ENCODE data around the gene EPRS1. TPM values are rescaled to one million over a fixed set of nuclear protein-coding genes. Genes with fewer than 3 reads are reported as not detected.
A peak's percentile ranks its signal among the peaks of the same experiment; 100 is the strongest.

Gene EPRS1
- polyA plus RNA-seq, 2 of the 4 experiments (the other 2 are of a cell fraction), result 69.4 to 113 TPM

DNA sequence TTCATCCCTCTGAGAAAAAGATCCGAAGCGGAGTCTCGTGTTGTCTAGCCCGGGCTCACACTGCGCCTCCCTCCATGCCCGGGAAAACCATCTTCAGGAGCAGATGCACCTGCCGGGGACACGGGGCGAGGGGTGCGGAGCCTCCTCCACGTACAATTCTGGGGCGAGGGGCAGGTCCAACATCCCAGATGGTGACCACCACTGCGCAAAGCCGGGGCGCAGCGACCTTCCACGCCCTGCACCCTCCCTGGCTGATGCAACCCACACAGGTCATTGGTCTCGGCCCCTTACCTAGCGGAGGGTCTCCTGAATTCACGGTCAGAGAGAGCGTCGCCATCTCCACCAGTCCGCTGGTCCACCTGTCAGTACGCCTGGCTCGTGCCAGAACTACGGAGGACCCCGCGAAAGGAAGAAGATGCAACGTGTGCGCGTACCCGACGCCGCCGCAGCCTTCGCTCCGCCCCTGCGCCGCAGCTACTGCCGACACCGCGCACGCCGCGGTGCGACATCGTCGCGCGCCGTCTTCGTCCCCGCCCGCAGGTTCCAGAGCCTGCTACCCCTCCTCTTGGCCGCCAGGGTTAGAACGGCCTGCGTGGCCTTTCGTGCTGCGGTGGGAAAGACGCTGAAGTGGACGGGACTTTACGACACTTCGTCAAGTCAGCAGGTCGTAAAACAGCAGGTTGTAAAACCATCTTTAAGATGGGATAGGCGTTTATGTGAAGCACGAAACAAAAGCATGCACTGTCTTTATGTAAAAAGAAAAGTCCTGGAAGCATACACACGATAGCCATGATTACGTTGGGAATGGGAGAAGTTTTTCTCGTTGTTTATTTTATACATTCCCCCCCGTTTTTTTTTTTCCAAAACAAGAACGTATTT, at the start of gene EPRS1 (continued):
- TF ChIP-seq, protein P1, sequence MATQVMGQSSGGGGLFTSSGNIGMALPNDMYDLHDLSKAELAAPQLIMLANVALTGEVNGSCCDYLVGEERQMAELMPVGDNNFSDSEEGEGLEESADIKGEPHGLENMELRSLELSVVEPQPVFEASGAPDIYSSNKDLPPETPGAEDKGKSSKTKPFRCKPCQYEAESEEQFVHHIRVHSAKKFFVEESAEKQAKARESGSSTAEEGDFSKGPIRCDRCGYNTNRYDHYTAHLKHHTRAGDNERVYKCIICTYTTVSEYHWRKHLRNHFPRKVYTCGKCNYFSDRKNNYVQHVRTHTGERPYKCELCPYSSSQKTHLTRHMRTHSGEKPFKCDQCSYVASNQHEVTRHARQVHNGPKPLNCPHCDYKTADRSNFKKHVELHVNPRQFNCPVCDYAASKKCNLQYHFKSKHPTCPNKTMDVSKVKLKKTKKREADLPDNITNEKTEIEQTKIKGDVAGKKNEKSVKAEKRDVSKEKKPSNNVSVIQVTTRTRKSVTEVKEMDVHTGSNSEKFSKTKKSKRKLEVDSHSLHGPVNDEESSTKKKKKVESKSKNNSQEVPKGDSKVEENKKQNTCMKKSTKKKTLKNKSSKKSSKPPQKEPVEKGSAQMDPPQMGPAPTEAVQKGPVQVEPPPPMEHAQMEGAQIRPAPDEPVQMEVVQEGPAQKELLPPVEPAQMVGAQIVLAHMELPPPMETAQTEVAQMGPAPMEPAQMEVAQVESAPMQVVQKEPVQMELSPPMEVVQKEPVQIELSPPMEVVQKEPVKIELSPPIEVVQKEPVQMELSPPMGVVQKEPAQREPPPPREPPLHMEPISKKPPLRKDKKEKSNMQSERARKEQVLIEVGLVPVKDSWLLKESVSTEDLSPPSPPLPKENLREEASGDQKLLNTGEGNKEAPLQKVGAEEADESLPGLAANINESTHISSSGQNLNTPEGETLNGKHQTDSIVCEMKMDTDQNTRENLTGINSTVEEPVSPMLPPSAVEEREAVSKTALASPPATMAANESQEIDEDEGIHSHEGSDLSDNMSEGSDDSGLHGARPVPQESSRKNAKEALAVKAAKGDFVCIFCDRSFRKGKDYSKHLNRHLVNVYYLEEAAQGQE (IDR thresholded peaks at IDR 0.05), result no peak

- POLR2A ChIA-PET, result interaction anchor here (0.5 kb wide), 1 partner anchor 53 kb away, joined by 8 read pairs; no protein-coding TSS in a partner anchor
- Histone ChIP-seq H3K4me3 (peak within 1 kb of the TSS; percentile 81), H3K27ac (peak within 1 kb of the TSS; percentile 87 to 97), H3K9me3 (no peaks in the 10 kb centered on the region), H3K4me1 (peaks cover 15% of the 10 kb centered on the region), H3K4me2 (peak within 1 kb of the TSS; percentile 79)
- DNase-seq (ENCODE audit: low read depth in 1 of 2, low spot score in 1 of 2) (peak; percentile 83 to 87), ATAC-seq (peak; percentile 87), FAIRE-seq (no peak)
- CTCF ChIA-PET, result no interaction called here
- 3% methylated on average over 32 of the region's 73 CpGs for WGBS (ENCODE audit: missing lambda C conversion rate)
- TF ChIP-seq HEYL (CRISPR knock-in tag; IDR thresholded peaks at IDR 0.05) (no peak), HMGXB4 (CRISPR knock-in tag; IDR thresholded peaks at IDR 0.05; ENCODE audit: borderline replicate concordance) (no peak), HOXB5 (CRISPR knock-in tag; IDR thresholded peaks at IDR 0.05) (no peak), MYC (IDR thresholded peaks at IDR 0.05; ENCODE audit: borderline replicate concordance, low read length) (peak; percentile 27; the same call in 1 of the 2 replicates), PHF8 (IDR thresholded peaks at IDR 0.05; ENCODE audit: borderline replicate concordance, low read depth) (peak; percentile 90), CBX8 (IDR thresholded peaks at IDR 0.05) (no peak), KDM5A (IDR thresholded peaks at IDR 0.05) (peak; percentile 43; the same call in 1 of the 2 replicates), POLR2A (IDR thresholded peaks at IDR 0.05; ENCODE audit: low read length) (peak; percentile 86), CEBPB (IDR thresholded peaks at IDR 0.05) (no peak), JUN (IDR thresholded peaks at IDR 0.05) (peak in 1 of 2 experiments; percentile 84; a peak in 3 of 5 replicates)
- TF ChIP-seq, protein P2, sequence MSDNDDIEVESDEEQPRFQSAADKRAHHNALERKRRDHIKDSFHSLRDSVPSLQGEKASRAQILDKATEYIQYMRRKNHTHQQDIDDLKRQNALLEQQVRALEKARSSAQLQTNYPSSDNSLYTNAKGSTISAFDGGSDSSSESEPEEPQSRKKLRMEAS (IDR thresholded peaks at IDR 0.05), result peak; percentile 74; the same call in 1 of the 2 replicates
Observed at GRCh38 chr1:220094016-220094911, 48.0 kb upstream of the EPRS1 start, which contains the start of gene IARS2. Gene IARS2, plus strand, starts transcription at chr1:220094132. Its CDS starts 85 bp downstream, at chr1:220094217.

- no peaks in the 10 kb centered on the region for H3K9me3 ChIP-seq
- ChIA-PET CTCF (interaction anchor here (1.2 kb wide), 1 partner anchor 29 kb away, joined by 3 read pairs; no protein-coding TSS in a partner anchor), POLR2A (no interaction called here)
- no peak overlapping the region for H3K27ac ChIP-seq
- DNase-seq (ENCODE audit: low read depth in 1 of 2, low spot score in 1 of 2) (no peak), FAIRE-seq (no peak), ATAC-seq (no peak)
- peak overlapping the region; percentile 81 for H3K4me3 ChIP-seq
- peak overlapping the region; percentile 60 for H3K4me2 ChIP-seq
- WGBS (ENCODE audit: missing lambda C conversion rate), result 17% methylated on average over 12 of the region's 12 CpGs
- peaks cover 15% of the 10 kb centered on the region for H3K4me1 ChIP-seq
- TF ChIP-seq FOSL2 (IDR thresholded peaks at IDR 0.05) (no peak), FOSL2 (CRISPR knock-in tag; IDR thresholded peaks at IDR 0.05) (no peak), POLR2AphosphoS2 (conservative IDR thresholded peaks at IDR 0.05; ENCODE audit: low read length) (no peak), CTCF (IDR thresholded peaks at IDR 0.05) (no peak), HOXA7 (CRISPR knock-in tag; IDR thresholded peaks at IDR 0.05) (no peak), USF2 (IDR thresholded peaks at IDR 0.05) (no peak), CBX2 (IDR thresholded peaks at IDR 0.05; ENCODE audit: borderline replicate concordance, low read depth) (no peak), SMC3 (IDR thresholded peaks at IDR 0.05) (no peak), NR3C1 (IDR thresholded peaks at IDR 0.05) (no peak), TP53 (CRISPR knock-in tag; IDR thresholded peaks at IDR 0.05) (no peak)
- TF ChIP-seq, protein P3, sequence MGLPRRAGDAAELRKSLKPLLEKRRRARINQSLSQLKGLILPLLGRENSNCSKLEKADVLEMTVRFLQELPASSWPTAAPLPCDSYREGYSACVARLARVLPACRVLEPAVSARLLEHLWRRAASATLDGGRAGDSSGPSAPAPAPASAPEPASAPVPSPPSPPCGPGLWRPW (IDR thresholded peaks at IDR 0.05), result no peak
Observed at GRCh38 chr1:220093361-220094015, 47.2 kb upstream of the EPRS1 start.

Data from A549 (cell line).